ENCODE results near the gene SLC6A6. TPM values are rescaled to one million over a fixed set of nuclear protein-coding genes. Genes with fewer than 3 reads are reported as not detected.

SLC6A6 gene
- total and polyA plus RNA-seq, 8 donors, result 2.1 to 11.6 (median 3.4) TPM

DNA sequence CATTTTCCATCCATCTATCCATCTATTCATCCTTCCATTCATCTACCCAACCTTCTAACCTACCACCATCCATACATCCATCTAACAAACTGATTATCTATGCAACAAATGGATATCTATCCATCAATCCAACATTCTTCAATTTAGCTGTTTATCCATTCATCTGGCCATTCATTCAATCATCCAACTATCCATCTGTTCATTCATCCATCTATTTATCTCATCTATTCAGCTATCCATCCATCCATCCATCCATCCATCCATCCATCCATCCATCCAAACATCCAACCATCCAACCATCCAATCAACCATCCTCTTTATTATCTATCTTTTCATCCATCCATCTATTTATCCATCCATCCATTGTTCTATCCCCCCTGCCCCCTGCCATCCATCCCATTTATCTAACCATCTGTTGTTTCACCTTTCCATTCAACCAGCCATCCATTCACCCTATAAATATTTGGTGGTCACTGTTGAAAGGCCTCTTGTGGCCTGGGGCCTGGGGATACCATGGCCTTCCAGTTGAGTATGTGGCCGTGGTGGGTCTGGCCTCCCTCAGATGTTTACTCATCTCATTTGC, 44.7 kb downstream of the SLC6A6 start:
- TF ChIP-seq, protein P1, sequence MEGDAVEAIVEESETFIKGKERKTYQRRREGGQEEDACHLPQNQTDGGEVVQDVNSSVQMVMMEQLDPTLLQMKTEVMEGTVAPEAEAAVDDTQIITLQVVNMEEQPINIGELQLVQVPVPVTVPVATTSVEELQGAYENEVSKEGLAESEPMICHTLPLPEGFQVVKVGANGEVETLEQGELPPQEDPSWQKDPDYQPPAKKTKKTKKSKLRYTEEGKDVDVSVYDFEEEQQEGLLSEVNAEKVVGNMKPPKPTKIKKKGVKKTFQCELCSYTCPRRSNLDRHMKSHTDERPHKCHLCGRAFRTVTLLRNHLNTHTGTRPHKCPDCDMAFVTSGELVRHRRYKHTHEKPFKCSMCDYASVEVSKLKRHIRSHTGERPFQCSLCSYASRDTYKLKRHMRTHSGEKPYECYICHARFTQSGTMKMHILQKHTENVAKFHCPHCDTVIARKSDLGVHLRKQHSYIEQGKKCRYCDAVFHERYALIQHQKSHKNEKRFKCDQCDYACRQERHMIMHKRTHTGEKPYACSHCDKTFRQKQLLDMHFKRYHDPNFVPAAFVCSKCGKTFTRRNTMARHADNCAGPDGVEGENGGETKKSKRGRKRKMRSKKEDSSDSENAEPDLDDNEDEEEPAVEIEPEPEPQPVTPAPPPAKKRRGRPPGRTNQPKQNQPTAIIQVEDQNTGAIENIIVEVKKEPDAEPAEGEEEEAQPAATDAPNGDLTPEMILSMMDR (IDR thresholded peaks at IDR 0.05), result no peak
- Histone ChIP-seq H3K4me3 (no peak overlapping the region), H3K4me1 (peaks cover 0 to 6% (median 4%) of the 10 kb centered on the region in 3 donors), H3K27ac (no peak overlapping the region), H3K27me3 (no peaks in the 10 kb centered on the region), H3K36me3 (no peaks in the 10 kb centered on the region), H3K9me3 (no peaks in the 10 kb centered on the region)
- DNase-seq (no peak), ATAC-seq (no peak), FAIRE-seq (no peak)
- intact Hi-C loops (cut with DNase I), result no loop called here
- WGBS, 2 donors, result 81 to 91% methylated on average over 1 of the region's 1 CpG

DNA sequence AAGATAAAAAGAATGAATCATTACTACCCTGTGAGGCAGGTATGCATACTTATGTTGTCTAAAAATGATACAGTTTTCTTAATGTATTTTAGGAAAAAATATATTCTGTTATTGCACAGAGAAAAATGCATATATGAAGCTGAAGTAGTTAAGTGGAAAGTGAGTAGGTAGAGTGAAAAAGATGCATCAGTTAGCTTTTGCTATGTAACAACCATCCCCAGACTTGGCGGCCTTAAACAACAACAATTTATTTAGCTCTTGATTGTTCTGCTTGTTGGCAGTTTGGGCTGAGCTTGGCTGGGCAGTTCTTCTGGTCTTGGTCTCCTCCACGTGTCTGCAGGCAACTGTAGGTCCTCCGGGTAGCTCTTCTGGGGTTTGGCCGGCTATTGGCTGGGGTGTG, 45.7 kb downstream of the SLC6A6 start:
- H3K4me1 ChIP-seq, result peaks cover 0 to 14% (median 9%) of the 10 kb centered on the region in 3 donors
- TF ChIP-seq, protein P1 (IDR thresholded peaks at IDR 0.05), result no peak
- DNase-seq, result no peak
- ATAC-seq, result no peak
- no peak for FAIRE-seq
- H3K27ac ChIP-seq, result no peak overlapping the region
- no peaks in the 10 kb centered on the region for H3K36me3 ChIP-seq
- intact Hi-C loops (cut with DNase I), result no loop called here
- 83 to 95% methylated on average over 4 of the region's 4 CpGs for WGBS, 2 donors
- no peaks in the 10 kb centered on the region for H3K27me3 ChIP-seq
- no peaks in the 10 kb centered on the region for H3K9me3 ChIP-seq
- H3K4me3 ChIP-seq, result no peak overlapping the region

DNA sequence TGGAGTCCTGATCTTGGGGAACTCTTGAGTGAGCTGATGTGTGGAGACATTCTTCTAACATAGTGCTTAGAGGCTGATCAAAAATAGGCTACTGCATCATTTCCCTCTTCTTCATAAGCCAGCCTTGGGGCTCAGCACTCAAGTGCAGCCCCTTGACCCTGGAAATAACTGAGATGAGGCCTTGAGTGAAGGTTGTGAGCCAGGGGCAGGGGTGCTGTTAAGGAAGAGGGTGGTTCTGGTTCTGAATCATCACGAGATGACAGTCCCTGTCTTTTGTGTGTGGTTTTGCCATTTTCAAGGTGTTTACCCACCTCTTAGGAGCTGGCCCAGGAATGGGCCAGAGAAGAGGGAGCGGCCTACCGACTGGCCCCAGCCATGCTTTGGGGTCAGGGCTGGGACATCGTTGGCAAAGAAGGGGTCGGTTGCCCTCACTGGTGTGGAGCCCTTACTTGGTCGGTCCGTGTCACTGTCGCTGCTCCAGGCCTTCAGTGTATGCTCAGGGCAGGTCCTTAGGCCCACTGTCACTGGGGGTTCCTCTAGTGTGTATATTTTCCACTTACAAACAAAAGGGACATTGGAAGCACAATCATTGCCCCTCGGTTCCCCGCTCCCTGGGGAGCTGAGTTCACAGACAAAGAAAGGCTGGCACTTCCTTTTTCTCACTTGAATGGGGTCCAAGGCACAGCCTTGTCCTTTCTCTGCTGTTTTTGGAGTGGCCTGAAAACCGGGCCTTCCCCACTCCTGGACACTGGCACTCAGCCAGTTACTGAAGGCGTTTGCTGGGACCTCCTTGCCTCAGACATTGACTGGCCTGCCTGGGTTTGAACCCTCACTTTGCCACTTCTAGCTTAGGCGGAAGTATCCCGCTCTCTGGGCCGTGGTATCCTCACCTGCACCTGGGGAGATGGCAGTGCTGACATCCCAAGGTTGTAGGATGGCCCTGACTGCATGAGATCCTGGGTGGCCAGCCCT, 46.6 kb downstream of the SLC6A6 start:
- H3K9me3 ChIP-seq, result no peaks in the 10 kb centered on the region
- peaks cover 0 to 23% (median 9%) of the 10 kb centered on the region in 3 donors for H3K4me1 ChIP-seq
- FAIRE-seq (no peak), DNase-seq (peak in 1 of 6 donors; percentile 29), ATAC-seq (no peak)
- H3K4me3 ChIP-seq, result no peak overlapping the region
- no peaks in the 10 kb centered on the region for H3K36me3 ChIP-seq
- TF ChIP-seq, protein P1 (IDR thresholded peaks at IDR 0.05), result no peak
- no peak overlapping the region for H3K27ac ChIP-seq
- WGBS, 2 donors, result 79 to 80% methylated on average over 15 of the region's 15 CpGs
- intact Hi-C loops (cut with DNase I), result no loop called here
- H3K27me3 ChIP-seq, result no peaks in the 10 kb centered on the region

DNA sequence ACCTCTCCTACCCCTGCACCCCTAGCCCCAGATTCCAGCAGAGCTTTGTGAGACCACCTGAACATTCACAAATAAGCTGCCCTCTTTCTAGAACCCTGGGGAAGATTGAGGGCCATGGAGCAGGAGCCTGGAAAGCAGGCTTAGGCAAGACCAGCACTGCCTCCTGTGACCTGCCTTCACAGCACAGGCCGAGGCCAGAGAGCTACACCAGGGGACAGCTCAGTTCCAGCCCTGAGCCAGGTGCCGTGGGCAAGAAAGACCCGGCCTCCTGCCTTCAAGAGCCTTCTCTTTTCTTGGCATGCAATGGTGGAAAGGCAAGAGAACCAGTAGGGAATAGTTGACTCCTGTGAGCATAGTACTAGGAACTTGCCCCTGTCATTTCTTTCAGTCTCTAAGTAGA, 48.1 kb downstream of the SLC6A6 start:
- peak in 1 of 6 donors; percentile 25 for DNase-seq
- TF ChIP-seq, protein P1 (IDR thresholded peaks at IDR 0.05), result no peak
- WGBS, 2 donors, result 77 to 89% methylated on average over 3 of the region's 3 CpGs
- no peaks in the 10 kb centered on the region for H3K36me3 ChIP-seq
- no peaks in the 10 kb centered on the region for H3K9me3 ChIP-seq
- no peak for FAIRE-seq
- H3K27me3 ChIP-seq, result no peaks in the 10 kb centered on the region
- H3K27ac ChIP-seq, result no peak overlapping the region
- H3K4me1 ChIP-seq, result peaks cover 0 to 23% (median 9%) of the 10 kb centered on the region in 3 donors
- H3K4me3 ChIP-seq, result no peak overlapping the region
- intact Hi-C loops (cut with DNase I), result no loop called here
- no peak for ATAC-seq

Measured in pancreas (tissue), 10 donors.